Activated naive CD4-positive, alpha-beta T cell treated with anti-CD3 and anti-CD28 coated beads, Interleukin-2, amount 10 ng/mL, durations not matched to agents 7 days and 5 days (primary cell): ENCODE data around the gene RNGTT.

Experiments
- CTCF ChIA-PET: fragments of 350-600 bp; sonication (Branson Sonifier 250); formaldehyde crosslinking; loops from one replicate; lab custom pipeline; 2021; ENCODE audit warnings: antibody characterized with exemption; lab: Charles Lee
- DNase-seq: peaks from one replicate; pipeline ENCODE4 v3.0.0-alpha.2; 2020
- H3K27ac Mint-ChIP-seq: one replicate; pipeline ENCODE4 v1.8.0; 2021; ENCODE audit warnings: mild to moderate bottlenecking, moderate library complexity, mixed read lengths
- H3K27me3 Mint-ChIP-seq: one replicate; pipeline ENCODE4 v1.8.0; 2021; ENCODE audit warnings: mild to moderate bottlenecking, mixed read lengths
- H3K36me3 Mint-ChIP-seq: one replicate; pipeline ENCODE4 v1.8.0; 2021; ENCODE audit warnings: mixed read lengths
- H3K4me1 Mint-ChIP-seq: one replicate; pipeline ENCODE4 v1.8.0; 2021; ENCODE audit warnings: mixed read lengths
- H3K4me3 Mint-ChIP-seq: one replicate; pipeline ENCODE4 v1.8.0; 2021; ENCODE audit warnings: mild to moderate bottlenecking, moderate library complexity, mixed read lengths
- H3K9me3 Mint-ChIP-seq: one replicate; pipeline ENCODE4 v1.8.0; 2021; ENCODE audit warnings: mixed read lengths

Gene RNGTT

GRCh38 chr6:88663801-88664200, 299.6 kb downstream of the RNGTT start:
- Mint-ChIP-seq H3K36me3 (peaks cover 24% of the 10 kb centered on the region), H3K27ac (no peak overlapping the region)
- CTCF ChIA-PET, result no interaction called here

GRCh38 chr6:88662653-88663174, 300.7 kb downstream of the RNGTT start:
- no peaks in the 10 kb centered on the region for H3K27me3 Mint-ChIP-seq
- CTCF ChIA-PET, result no interaction called here
- no peak overlapping the region for H3K27ac Mint-ChIP-seq

More at GRCh38 chr6:88663801-88664200, 299.6 kb downstream of the RNGTT start:
- Mint-ChIP-seq H3K4me3 (no peak overlapping the region), H3K4me1 (no peaks in the 10 kb centered on the region), H3K9me3 (peaks cover 27% of the 10 kb centered on the region), H3K27me3 (no peaks in the 10 kb centered on the region)
- no peak for DNase-seq

GRCh38 chr6:88662163-88662580, 301.2 kb downstream of the RNGTT start:
- Mint-ChIP-seq H3K27me3 (no peaks in the 10 kb centered on the region), H3K4me1 (no peaks in the 10 kb centered on the region), H3K27ac (no peak overlapping the region), H3K4me3 (no peak overlapping the region), H3K36me3 (peaks cover 25% of the 10 kb centered on the region), H3K9me3 (peaks cover 25% of the 10 kb centered on the region)
- DNase-seq, result no peak
- CTCF ChIA-PET, result no interaction called here

More at GRCh38 chr6:88662653-88663174, 300.7 kb downstream of the RNGTT start:
- H3K4me3 Mint-ChIP-seq, result no peak overlapping the region
- H3K4me1 Mint-ChIP-seq, result no peaks in the 10 kb centered on the region
- no peak for DNase-seq
- H3K9me3 Mint-ChIP-seq, result peaks cover 25% of the 10 kb centered on the region
- peaks cover 23% of the 10 kb centered on the region for H3K36me3 Mint-ChIP-seq

GRCh38 chr6:88661136-88661535, 302.3 kb downstream of the RNGTT start:
- peaks cover 25% of the 10 kb centered on the region for H3K9me3 Mint-ChIP-seq
- DNase-seq, result no peak

GRCh38 chr6:88655586-88655985, 307.8 kb downstream of the RNGTT start:
- peaks cover 16% of the 10 kb centered on the region for H3K36me3 Mint-ChIP-seq
- CTCF ChIA-PET, result no interaction called here

More at GRCh38 chr6:88661136-88661535, 302.3 kb downstream of the RNGTT start:
- H3K36me3 Mint-ChIP-seq, result peaks cover 29% of the 10 kb centered on the region
- no peak overlapping the region for H3K27ac Mint-ChIP-seq
- no peak overlapping the region for H3K4me3 Mint-ChIP-seq
- no peaks in the 10 kb centered on the region for H3K27me3 Mint-ChIP-seq
- H3K4me1 Mint-ChIP-seq, result no peaks in the 10 kb centered on the region
- CTCF ChIA-PET, result no interaction called here

GRCh38 chr6:88653936-88654335, 309.5 kb downstream of the RNGTT start:
- peaks cover 13% of the 10 kb centered on the region for H3K36me3 Mint-ChIP-seq
- no peak overlapping the region for H3K4me3 Mint-ChIP-seq
- no peaks in the 10 kb centered on the region for H3K27me3 Mint-ChIP-seq
- no peak for DNase-seq
- H3K9me3 Mint-ChIP-seq, result peaks cover 6% of the 10 kb centered on the region
- CTCF ChIA-PET, result interaction anchor here (1.1 kb wide), 1 partner anchor 14 kb away, joined by 3 read pairs; no protein-coding TSS in a partner anchor
- H3K27ac Mint-ChIP-seq, result no peak overlapping the region
- no peaks in the 10 kb centered on the region for H3K4me1 Mint-ChIP-seq

More at GRCh38 chr6:88655586-88655985, 307.8 kb downstream of the RNGTT start:
- H3K27me3 Mint-ChIP-seq, result no peaks in the 10 kb centered on the region
- no peaks in the 10 kb centered on the region for H3K4me1 Mint-ChIP-seq
- H3K4me3 Mint-ChIP-seq, result no peak overlapping the region
- no peak overlapping the region for H3K27ac Mint-ChIP-seq
- no peak for DNase-seq
- H3K9me3 Mint-ChIP-seq, result peaks cover 12% of the 10 kb centered on the region

GRCh38 chr6:88651400-88651799, 312.0 kb downstream of the RNGTT start:
- CTCF ChIA-PET, result no interaction called here
- H3K36me3 Mint-ChIP-seq, result peaks cover 3% of the 10 kb centered on the region
- no peak overlapping the region for H3K4me3 Mint-ChIP-seq
- peaks cover 4% of the 10 kb centered on the region for H3K9me3 Mint-ChIP-seq
- H3K27ac Mint-ChIP-seq, result no peak overlapping the region
- DNase-seq, result no peak
- H3K4me1 Mint-ChIP-seq, result no peaks in the 10 kb centered on the region
- H3K27me3 Mint-ChIP-seq, result no peaks in the 10 kb centered on the region

- CTCF ChIA-PET, result no interaction called here
- no peaks in the 10 kb centered on the region for H3K4me1 Mint-ChIP-seq
- peaks cover 3% of the 10 kb centered on the region for H3K36me3 Mint-ChIP-seq
These were observed 312.4 kb downstream of the RNGTT start for GRCh38 chr6:88650979-88651378.

GRCh38 chr6:88650029-88650619, 313.3 kb downstream of the RNGTT start:
- no peak overlapping the region for H3K4me3 Mint-ChIP-seq
- peaks cover 3% of the 10 kb centered on the region for H3K36me3 Mint-ChIP-seq
- no peaks in the 10 kb centered on the region for H3K27me3 Mint-ChIP-seq
- no peak overlapping the region for H3K27ac Mint-ChIP-seq
- peaks cover 4% of the 10 kb centered on the region for H3K9me3 Mint-ChIP-seq
- no peak for DNase-seq
- no peaks in the 10 kb centered on the region for H3K4me1 Mint-ChIP-seq
- CTCF ChIA-PET, result interaction anchor here (0.7 kb wide), 1 partner anchor 1851 kb away, joined by 3 read pairs; no protein-coding TSS in a partner anchor

More at GRCh38 chr6:88650979-88651378, 312.4 kb downstream of the RNGTT start:
- Mint-ChIP-seq H3K4me3 (no peak overlapping the region), H3K27me3 (no peaks in the 10 kb centered on the region), H3K9me3 (peaks cover 4% of the 10 kb centered on the region), H3K27ac (no peak overlapping the region)
- DNase-seq, result no peak

GRCh38 chr6:88641178-88641903, 322.1 kb downstream of the RNGTT start:
- DNase-seq, result no peak
- Mint-ChIP-seq H3K4me1 (no peaks in the 10 kb centered on the region), H3K27ac (no peak overlapping the region), H3K27me3 (no peaks in the 10 kb centered on the region), H3K9me3 (no peaks in the 10 kb centered on the region), H3K4me3 (no peak overlapping the region), H3K36me3 (no peaks in the 10 kb centered on the region)
- CTCF ChIA-PET, result no interaction called here

- CTCF ChIA-PET, result no interaction called here
- Mint-ChIP-seq H3K4me1 (no peaks in the 10 kb centered on the region), H3K9me3 (no peaks in the 10 kb centered on the region), H3K36me3 (no peaks in the 10 kb centered on the region), H3K27me3 (no peaks in the 10 kb centered on the region), H3K27ac (no peak overlapping the region), H3K4me3 (no peak overlapping the region)
- no peak for DNase-seq
These were observed 325.5 kb downstream of the RNGTT start for GRCh38 chr6:88637761-88638545.

- no peaks in the 10 kb centered on the region for H3K36me3 Mint-ChIP-seq
- no peaks in the 10 kb centered on the region for H3K27me3 Mint-ChIP-seq
- CTCF ChIA-PET, result no interaction called here
- no peaks in the 10 kb centered on the region for H3K9me3 Mint-ChIP-seq
- no peak overlapping the region for H3K27ac Mint-ChIP-seq
- no peak overlapping the region for H3K4me3 Mint-ChIP-seq
- no peaks in the 10 kb centered on the region for H3K4me1 Mint-ChIP-seq
- DNase-seq, result no peak
These were observed 326.5 kb downstream of the RNGTT start for GRCh38 chr6:88636871-88637270.

GRCh38 chr6:88633782-88634181, 329.6 kb downstream of the RNGTT start:
- H3K27ac Mint-ChIP-seq, result no peak overlapping the region
- no peaks in the 10 kb centered on the region for H3K9me3 Mint-ChIP-seq
- no peaks in the 10 kb centered on the region for H3K36me3 Mint-ChIP-seq
- H3K4me3 Mint-ChIP-seq, result no peak overlapping the region
- H3K27me3 Mint-ChIP-seq, result no peaks in the 10 kb centered on the region
- no peaks in the 10 kb centered on the region for H3K4me1 Mint-ChIP-seq
- no peak for DNase-seq
- CTCF ChIA-PET, result no interaction called here

GRCh38 chr6:88631830-88632229, 331.6 kb downstream of the RNGTT start:
- no peak overlapping the region for H3K4me3 Mint-ChIP-seq
- CTCF ChIA-PET, result no interaction called here
- H3K9me3 Mint-ChIP-seq, result no peaks in the 10 kb centered on the region
- no peaks in the 10 kb centered on the region for H3K27me3 Mint-ChIP-seq
- no peaks in the 10 kb centered on the region for H3K36me3 Mint-ChIP-seq
- no peaks in the 10 kb centered on the region for H3K4me1 Mint-ChIP-seq
- no peak for DNase-seq
- H3K27ac Mint-ChIP-seq, result no peak overlapping the region
